OCI-LY7 (cell line): ENCODE measurements around the gene PITPNM3. TPM values are rescaled to one million over a fixed set of nuclear protein-coding genes. Genes with fewer than 3 reads are reported as not detected.

Experiments
- Bru-seq: library from RNA; stranded (reverse); fragments of 400-500 nt; gene quantifications from one replicate; lab custom pipeline; 2021; lab: Mats Ljungman, UMichigan
- BruChase-seq, 2 experiments: library from RNA; stranded (reverse); fragments of 400-500 nt; gene quantifications; one replicate each; lab custom pipeline; 2021; lab: Mats Ljungman, UMichigan
- BruUV-seq: library from RNA; stranded (reverse); fragments of 400-500 nt; replicated peaks from 2 replicates; lab custom pipeline; 2021; lab: Mats Ljungman, UMichigan
- CTCF ChIA-PET: fragments of 300-600 bp; sonication (Branson Sonifier 250); formaldehyde crosslinking; loops from one replicate; lab custom pipeline; 2022; ENCODE audit warnings: antibody characterized with exemption; ENCODE audit not compliant: unreplicated experiment; lab: Charles Lee
- POLR2A ChIA-PET: fragments of 300-600 bp; sonication (Branson Sonifier 250); formaldehyde crosslinking; loops from one replicate; lab custom pipeline; 2022; ENCODE audit warnings: antibody characterized with exemption; lab: Charles Lee
- DNase-seq: peaks from one replicate; pipeline ENCODE4 v3.0.0-alpha.2; 2015; ENCODE audit warnings: low spot score
- H2AFZ ChIP-seq: fragments of 200-600 bp; sonication (generic), shearing (Covaris generic); 2 replicates; pipeline ENCODE4 v1.6.1; 2014; ENCODE audit warnings: mild to moderate bottlenecking, antibody characterized with exemption, low read length, moderate library complexity
- H3K27ac ChIP-seq: fragments of 200-600 bp; sonication (generic); 2 replicates; pipeline ENCODE4 v1.5.1; 2014; ENCODE audit warnings: mixed run types, low read depth, mild to moderate bottlenecking, moderate library complexity, low read length, inconsistent platforms; ENCODE audit not compliant: poor library complexity, severe bottlenecking
- H3K36me3 ChIP-seq: fragments of 200-600 bp; sonication (generic); 2 replicates; pipeline ENCODE4 v1.6.1; 2014; ENCODE audit warnings: mild to moderate bottlenecking, antibody characterized with exemption, low read length, moderate library complexity, mixed read lengths; ENCODE audit not compliant: insufficient read depth
- H3K4me1 ChIP-seq: fragments of 200-600 bp; sonication (generic); 2 replicates; pipeline ENCODE4 v1.5.1; 2014; ENCODE audit warnings: mild to moderate bottlenecking, low read length; ENCODE audit not compliant: insufficient read depth, poor library complexity, severe bottlenecking
- H3K4me2 ChIP-seq: fragments of 200-600 bp; sonication (generic); 2 replicates; pipeline ENCODE4 v1.6.1; 2014; ENCODE audit warnings: mild to moderate bottlenecking, low read length
- H3K4me3 ChIP-seq: fragments of 200-600 bp; sonication (generic); 2 replicates; pipeline ENCODE4 v1.5.1; 2014; ENCODE audit warnings: mild to moderate bottlenecking, low read depth, low read length; ENCODE audit not compliant: poor library complexity, severe bottlenecking
- H3K79me2 ChIP-seq: fragments of 200-600 bp; sonication (generic); 2 replicates; pipeline ENCODE4 v1.6.1; 2016; ENCODE audit warnings: low read depth, mild to moderate bottlenecking, low read length, moderate library complexity, mixed read lengths; ENCODE audit not compliant: insufficient read depth
- H3K9me2 ChIP-seq: fragments of 200-600 bp; sonication (generic); 2 replicates; pipeline ENCODE4 v1.6.1; 2016; ENCODE audit warnings: mild to moderate bottlenecking, low read length, mixed read lengths; ENCODE audit not compliant: insufficient read depth
- H3K9me3 ChIP-seq: fragments of 200-600 bp; sonication (generic); 2 replicates; pipeline ENCODE4 v1.6.1; 2014; ENCODE audit warnings: mild to moderate bottlenecking, mixed run types, low read length, mixed read lengths
- H4K20me1 ChIP-seq: fragments of 200-600 bp; sonication (generic); 2 replicates; pipeline ENCODE4 v1.6.1; 2014; ENCODE audit warnings: mild to moderate bottlenecking, antibody characterized with exemption, low read length, moderate library complexity, mixed read lengths; ENCODE audit not compliant: insufficient read depth
- EZH2phosphoT487 ChIP-seq: fragments of 200-600 bp; sonication (generic); IDR thresholded peaks from 2 replicates; pipeline ENCODE4 v1.6.1; 2018; ENCODE audit warnings: low read depth, borderline replicate concordance, mild to moderate bottlenecking, mixed run types, antibody characterized with exemption, low read length, moderate library complexity, mixed read lengths
- intact Hi-C: fragments of 100-400 bp; cut with micrococcal nuclease; formaldehyde crosslinking; loops from one replicate; pipeline ENCODE4 v1.10.0; 2022; ENCODE audit not compliant: unreplicated experiment
- long read RNA-seq: library from polyadenylated mRNA; stranded (forward); transcript quantifications from one replicate; pipeline ENCODE4 v2.0.0, GENCODE V29; 2022
- total RNA-seq, 2 experiments: library from RNA; depleted of rRNA in 1 of 2; stranded (reverse); fragments of >200 nt in 1 of 2; shearing (Covaris generic) in 1 of 2; gene quantifications; 2 replicates each; pipeline ENCODE4 v1.2.3, GENCODE V29; 2014 to 2022
- TF ChIP-seq, protein P1 (sequence below): fragments of 200-600 bp; sonication (generic); conservative IDR thresholded peaks from 2 replicates; pipeline ENCODE4 v1.5.1; 2014; ENCODE audit warnings: mild to moderate bottlenecking, antibody characterized with exemption, low read length, moderate library complexity, mixed read lengths

Gene PITPNM3
- total RNA-seq (2014; rRNA removed; shearing (Covaris generic)) (0.76 and 1.2 TPM in 2 replicates), total RNA-seq (2022) (1.2 and 1.6 TPM in 2 replicates), Bru-seq, nascent RNA (percentile 31 among the genes with signal in this experiment), BruChase-seq, experiment 1, labeled RNA remaining after a 6-hour chase (percentile 20 among the genes with signal in this experiment), BruChase-seq, experiment 2, labeled RNA remaining after a 2-hour chase (percentile 22 among the genes with signal in this experiment)
- long read RNA-seq: 0 reads

DNA sequence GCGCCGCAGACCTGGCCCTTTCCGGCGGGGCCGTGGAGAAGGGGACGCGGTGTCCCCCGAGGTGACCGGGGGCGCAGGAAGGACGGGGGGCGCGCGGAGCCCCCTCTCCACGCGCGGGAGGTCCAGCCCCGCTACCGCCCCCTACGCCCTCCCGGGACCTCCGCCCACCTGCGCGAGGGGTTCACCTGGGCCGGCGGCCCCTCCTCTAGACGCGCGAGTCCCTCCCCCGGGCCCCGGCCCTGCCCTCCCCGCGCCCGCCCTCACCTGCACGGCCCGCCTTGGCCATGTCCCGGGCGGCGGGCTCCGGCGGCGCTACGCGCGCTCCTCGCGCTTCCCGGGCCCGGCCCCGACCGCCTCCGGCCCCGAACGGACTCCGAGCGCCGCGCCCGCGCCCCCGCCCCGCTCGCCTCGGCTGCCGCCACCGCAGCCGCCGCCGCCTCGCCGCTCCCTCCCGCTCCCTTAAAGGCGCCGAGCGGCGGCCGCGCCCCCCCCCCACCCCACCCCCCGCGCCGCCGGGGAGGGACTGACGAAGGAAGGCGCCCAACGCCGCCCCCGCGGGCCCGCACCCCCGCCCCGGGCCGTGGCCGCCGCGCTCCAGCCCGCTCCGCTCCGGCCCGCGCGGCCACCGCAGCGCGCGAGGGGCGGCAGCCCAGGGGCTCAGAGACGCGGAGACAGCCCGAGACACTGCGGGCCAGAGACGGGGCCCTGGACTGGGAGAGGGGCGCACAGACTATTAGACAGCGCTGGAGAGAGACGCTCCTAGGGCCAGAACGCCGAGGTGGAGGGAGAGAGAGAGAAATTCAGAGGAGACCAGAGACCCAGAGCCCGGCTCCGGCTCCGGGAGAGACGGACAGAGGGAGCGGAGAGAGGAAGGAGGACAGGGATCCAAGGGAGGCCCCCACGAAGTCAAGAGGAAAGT, at the start of gene PITPNM3:
PITPNM3 (minus strand) TSS at position 435 of the 919 bp plus-strand sequence; CDS start at position 286, 149 bp downstream.
- no peak within 1 kb of the TSS for H3K27ac ChIP-seq
- ChIA-PET CTCF (no interaction called here), POLR2A (no interaction called here)
- no peaks in the 10 kb centered on the region for H3K36me3 ChIP-seq
- H3K9me3 ChIP-seq: no peaks in the 10 kb centered on the region
- H3K4me3 ChIP-seq: no peak within 1 kb of the TSS
- intact Hi-C loops: no loop called here
- H2AFZ ChIP-seq: no peak within 1 kb of the TSS
- H3K4me2 ChIP-seq: no peak within 1 kb of the TSS
- DNase-seq: no peak
- no TSS peak for BruUV-seq
- H3K4me1 ChIP-seq: no peaks in the 10 kb centered on the region
- H3K79me2 ChIP-seq: no peaks in the 10 kb centered on the region
- H3K9me2 ChIP-seq: no peaks in the 10 kb centered on the region
- TF ChIP-seq, protein P1, sequence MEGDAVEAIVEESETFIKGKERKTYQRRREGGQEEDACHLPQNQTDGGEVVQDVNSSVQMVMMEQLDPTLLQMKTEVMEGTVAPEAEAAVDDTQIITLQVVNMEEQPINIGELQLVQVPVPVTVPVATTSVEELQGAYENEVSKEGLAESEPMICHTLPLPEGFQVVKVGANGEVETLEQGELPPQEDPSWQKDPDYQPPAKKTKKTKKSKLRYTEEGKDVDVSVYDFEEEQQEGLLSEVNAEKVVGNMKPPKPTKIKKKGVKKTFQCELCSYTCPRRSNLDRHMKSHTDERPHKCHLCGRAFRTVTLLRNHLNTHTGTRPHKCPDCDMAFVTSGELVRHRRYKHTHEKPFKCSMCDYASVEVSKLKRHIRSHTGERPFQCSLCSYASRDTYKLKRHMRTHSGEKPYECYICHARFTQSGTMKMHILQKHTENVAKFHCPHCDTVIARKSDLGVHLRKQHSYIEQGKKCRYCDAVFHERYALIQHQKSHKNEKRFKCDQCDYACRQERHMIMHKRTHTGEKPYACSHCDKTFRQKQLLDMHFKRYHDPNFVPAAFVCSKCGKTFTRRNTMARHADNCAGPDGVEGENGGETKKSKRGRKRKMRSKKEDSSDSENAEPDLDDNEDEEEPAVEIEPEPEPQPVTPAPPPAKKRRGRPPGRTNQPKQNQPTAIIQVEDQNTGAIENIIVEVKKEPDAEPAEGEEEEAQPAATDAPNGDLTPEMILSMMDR: no peak
- TF ChIP-seq EZH2phosphoT487: no peak
- H4K20me1 ChIP-seq: no peaks in the 10 kb centered on the region

DNA sequence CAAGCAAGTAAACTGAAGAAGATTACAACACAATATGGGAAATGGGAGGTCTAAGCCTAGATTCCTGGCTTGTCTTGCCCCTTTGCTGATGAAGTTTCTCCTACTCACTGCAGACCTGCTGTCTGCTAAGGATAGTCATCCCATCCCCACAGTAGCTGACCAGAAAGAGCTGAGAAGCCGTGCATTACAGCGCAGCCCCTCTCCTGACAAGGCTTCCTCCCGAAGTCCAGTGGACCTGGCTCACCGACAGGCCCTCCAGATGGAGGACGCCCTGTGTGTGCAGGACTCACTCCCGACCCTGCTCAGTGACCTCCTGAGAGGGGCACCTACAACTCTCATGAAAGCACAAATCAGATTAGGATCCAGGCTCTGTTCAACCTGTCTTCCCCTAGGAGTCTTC, 48.8 kb upstream of the PITPNM3 start:
- Histone ChIP-seq H3K79me2 (no peaks in the 10 kb centered on the region), H3K4me2 (no peak overlapping the region), H2AFZ (no peak overlapping the region), H3K9me2 (no peaks in the 10 kb centered on the region), H3K9me3 (no peaks in the 10 kb centered on the region), H3K27ac (no peak overlapping the region), H3K36me3 (peaks cover 93% of the 10 kb centered on the region), H3K4me1 (peaks cover under 1% of the 10 kb centered on the region), H3K4me3 (no peak overlapping the region), H4K20me1 (no peaks in the 10 kb centered on the region)
- intact Hi-C loops: no loop called here
- TF ChIP-seq EZH2phosphoT487: no peak
- TF ChIP-seq, protein P1: no peak
- ChIA-PET POLR2A (no interaction called here), CTCF (no interaction called here)
- no peak for DNase-seq
- BruUV-seq: no TSS peak
